ENCODE results near the gene TARP.

TARP gene

DNA sequence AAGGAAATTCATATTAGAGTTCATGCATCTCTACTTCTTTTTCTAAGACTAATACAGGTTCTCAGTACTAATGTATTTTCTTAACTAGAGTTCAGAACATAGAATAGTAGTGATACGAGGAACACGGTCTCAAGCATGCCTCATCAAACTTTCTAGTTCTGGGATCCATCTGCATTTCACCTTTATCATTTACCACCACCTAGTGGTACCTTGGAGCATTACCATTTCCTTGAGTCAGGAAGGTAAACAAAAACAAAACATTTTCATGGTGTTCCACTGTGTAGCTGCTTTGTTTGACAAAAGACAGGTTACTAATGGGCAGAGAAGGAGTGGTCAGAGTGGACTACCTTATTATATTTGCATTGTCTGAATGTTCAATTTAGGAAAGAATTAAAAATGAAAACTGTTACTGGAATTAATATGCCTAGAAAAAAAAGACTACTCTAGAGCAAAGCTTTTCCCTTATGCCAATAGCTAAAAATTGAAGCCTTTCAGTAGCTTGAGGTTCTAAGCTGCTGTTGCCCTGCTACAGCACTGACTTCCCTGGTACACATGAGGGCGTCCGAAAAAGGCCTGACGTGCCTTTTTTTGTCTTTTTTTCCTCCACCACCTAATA lies 50.8 kb downstream of the TARP start:
- H3K9me3 Mint-ChIP-seq, result no peaks in the 10 kb centered on the region
- TF ChIP-seq, protein P1, sequence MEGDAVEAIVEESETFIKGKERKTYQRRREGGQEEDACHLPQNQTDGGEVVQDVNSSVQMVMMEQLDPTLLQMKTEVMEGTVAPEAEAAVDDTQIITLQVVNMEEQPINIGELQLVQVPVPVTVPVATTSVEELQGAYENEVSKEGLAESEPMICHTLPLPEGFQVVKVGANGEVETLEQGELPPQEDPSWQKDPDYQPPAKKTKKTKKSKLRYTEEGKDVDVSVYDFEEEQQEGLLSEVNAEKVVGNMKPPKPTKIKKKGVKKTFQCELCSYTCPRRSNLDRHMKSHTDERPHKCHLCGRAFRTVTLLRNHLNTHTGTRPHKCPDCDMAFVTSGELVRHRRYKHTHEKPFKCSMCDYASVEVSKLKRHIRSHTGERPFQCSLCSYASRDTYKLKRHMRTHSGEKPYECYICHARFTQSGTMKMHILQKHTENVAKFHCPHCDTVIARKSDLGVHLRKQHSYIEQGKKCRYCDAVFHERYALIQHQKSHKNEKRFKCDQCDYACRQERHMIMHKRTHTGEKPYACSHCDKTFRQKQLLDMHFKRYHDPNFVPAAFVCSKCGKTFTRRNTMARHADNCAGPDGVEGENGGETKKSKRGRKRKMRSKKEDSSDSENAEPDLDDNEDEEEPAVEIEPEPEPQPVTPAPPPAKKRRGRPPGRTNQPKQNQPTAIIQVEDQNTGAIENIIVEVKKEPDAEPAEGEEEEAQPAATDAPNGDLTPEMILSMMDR (IDR thresholded peaks at IDR 0.05), result peak; percentile 90

DNA sequence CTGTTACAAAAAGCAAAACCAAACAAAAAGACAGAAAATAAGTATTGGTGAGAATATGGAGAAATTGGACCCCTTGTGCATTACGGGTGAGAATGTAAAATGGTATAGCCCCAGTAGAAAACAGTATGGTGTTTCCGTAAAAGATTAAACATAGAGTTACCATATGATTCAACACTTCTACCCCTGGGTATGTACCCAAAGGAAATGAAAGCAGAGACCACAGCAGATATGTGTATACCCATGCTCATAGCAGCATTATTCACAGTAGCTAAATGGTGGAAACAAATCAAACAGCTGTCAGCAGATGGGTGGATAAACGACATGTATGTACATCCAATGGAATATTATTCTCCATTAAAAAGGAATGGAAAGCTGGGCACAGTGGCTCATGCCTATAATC lies 53.0 kb downstream of the TARP start:
- intact Hi-C loops (cut with micrococcal nuclease), result no loop called here
- DNase-seq (no peak), ATAC-seq (peak; percentile 80)
- Mint-ChIP-seq H3K9me3 (no peaks in the 10 kb centered on the region), H3K36me3 (ENCODE audit: low read depth) (peaks cover 30% of the 10 kb centered on the region), H3K27me3 (no peaks in the 10 kb centered on the region), H3K27ac (peak overlapping the region; percentile 82), H3K4me3 (peak overlapping the region; percentile 26), H3K4me1 (ENCODE audit: low read depth) (peaks cover 51% of the 10 kb centered on the region)
- ChIA-PET CTCF (interaction anchor here (1.0 to 9.9 kb wide), 11 partner anchors 9 to 155 kb away, joined by 3 to 247 read pairs (median 10); no protein-coding TSS in a partner anchor), POLR2A (interaction anchor here (1.2 to 1.6 kb wide), 4 partner anchors 8 to 119 kb away, joined by 3 to 6 read pairs (median 4); no protein-coding TSS in a partner anchor)
- TF ChIP-seq, protein P1 (IDR thresholded peaks at IDR 0.05), result no peak

More for the DNA sequence above, 50.8 kb downstream of the TARP start:
- peak overlapping the region; percentile 37 for H3K27ac Mint-ChIP-seq
- H3K27me3 Mint-ChIP-seq, result no peaks in the 10 kb centered on the region
- CTCF ChIA-PET, result interaction anchor here (0.8 to 9.9 kb wide), 27 partner anchors 9 to 305 kb away, joined by 3 to 247 read pairs (median 4); no protein-coding TSS in a partner anchor
- H3K36me3 Mint-ChIP-seq (ENCODE audit: low read depth), result peaks cover 25% of the 10 kb centered on the region
- peaks cover 36% of the 10 kb centered on the region for H3K4me1 Mint-ChIP-seq (ENCODE audit: low read depth)
- intact Hi-C loops (cut with micrococcal nuclease), result loop anchor here (1.0 kb wide), 1 partner anchor 115 kb away; no protein-coding TSS in a partner anchor
- DNase-seq (no peak), ATAC-seq (peak; percentile 61)
- POLR2A ChIA-PET, result interaction anchor here (1.1 kb wide), 1 partner anchor 113 kb away, joined by 3 read pairs; no protein-coding TSS in a partner anchor
- no peak overlapping the region for H3K4me3 Mint-ChIP-seq

DNA sequence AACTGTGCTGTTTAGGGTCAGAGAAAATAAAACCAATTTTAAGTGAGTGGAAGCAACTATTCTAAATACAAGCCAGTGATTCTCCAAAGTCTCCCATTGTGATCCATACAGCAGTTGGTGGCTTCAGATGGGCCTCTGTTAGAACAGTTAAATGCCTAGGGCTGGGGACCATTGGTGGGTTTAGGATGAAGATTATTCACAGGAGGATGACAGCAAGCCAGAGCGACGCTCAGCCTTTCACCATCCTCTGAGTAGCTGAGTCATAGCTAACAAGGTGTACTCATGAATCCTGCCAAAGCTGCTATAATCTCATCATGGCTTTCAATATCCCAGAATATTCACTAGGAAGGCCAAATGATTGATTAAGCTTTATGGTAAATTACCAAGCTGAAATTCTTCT lies 55.8 kb downstream of the TARP start:
- no peaks in the 10 kb centered on the region for H3K9me3 Mint-ChIP-seq
- intact Hi-C loops (cut with micrococcal nuclease), result loop anchor here (5.0 kb wide), 2 partner anchors 120 to 150 kb away; no protein-coding TSS in a partner anchor
- CTCF ChIA-PET, result interaction anchor here (0.8 to 9.9 kb wide), 18 partner anchors 10 to 316 kb away, joined by 3 to 247 read pairs (median 40); partner anchors contain the start of gene STARD3NL
- POLR2A ChIA-PET, result no interaction called here
- peak overlapping the region; percentile 86 for H3K27ac Mint-ChIP-seq
- no peaks in the 10 kb centered on the region for H3K27me3 Mint-ChIP-seq
- TF ChIP-seq, protein P1 (IDR thresholded peaks at IDR 0.05), result no peak
- peak overlapping the region; percentile 11 for H3K4me3 Mint-ChIP-seq
- ATAC-seq (peak; percentile 29), DNase-seq (no peak)
- H3K36me3 Mint-ChIP-seq (ENCODE audit: low read depth), result peaks cover 24% of the 10 kb centered on the region
- H3K4me1 Mint-ChIP-seq (ENCODE audit: low read depth), result peaks cover 49% of the 10 kb centered on the region

DNA sequence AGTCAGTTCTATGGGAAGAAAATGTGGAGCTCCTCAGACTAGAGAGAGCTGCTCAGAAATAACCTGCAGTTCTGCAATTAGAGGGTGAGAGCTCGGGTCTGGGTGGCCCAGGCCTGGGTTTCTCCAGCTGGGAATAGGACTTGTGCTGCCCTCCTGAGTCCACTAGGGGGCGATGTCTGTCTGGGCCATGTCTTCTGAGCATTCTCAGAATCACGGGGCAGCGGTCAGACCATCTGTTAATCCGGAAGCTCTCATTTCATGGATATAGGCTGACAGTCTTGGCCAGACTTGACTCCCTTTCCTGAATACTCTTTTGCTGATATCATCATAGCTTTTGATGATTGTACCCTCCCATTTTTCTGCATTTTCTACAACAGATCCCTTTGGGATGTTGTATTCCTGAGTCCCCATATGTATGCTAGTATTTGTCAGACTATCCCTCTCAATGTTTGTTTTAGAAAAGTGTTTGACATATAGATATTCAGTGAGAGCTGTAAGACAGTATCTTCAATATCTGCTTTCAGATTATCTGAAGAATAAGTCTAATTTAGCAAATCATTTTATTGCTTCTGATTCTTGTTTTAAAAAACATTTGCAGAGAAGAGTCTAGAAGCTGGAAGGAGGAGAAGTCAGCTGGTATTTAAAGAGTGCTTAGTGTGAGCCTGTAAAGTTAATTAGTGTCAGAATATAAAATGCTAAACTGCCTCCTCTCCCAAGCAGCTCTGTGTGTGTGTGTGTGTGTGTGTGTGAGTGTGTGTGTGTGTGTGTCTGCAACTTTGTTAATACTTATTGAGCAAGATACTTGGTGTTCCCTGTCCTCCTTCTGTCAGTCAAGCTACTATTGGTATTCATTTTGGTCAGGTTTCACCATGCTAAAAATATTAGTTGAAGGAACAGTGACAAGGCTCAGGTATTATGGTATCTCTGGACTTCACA lies 57.4 kb downstream of the TARP start:
- peak overlapping the region; percentile 47 for H3K27ac Mint-ChIP-seq
- DNase-seq (peak; percentile 90), ATAC-seq (peak; percentile 75)
- intact Hi-C loops (cut with micrococcal nuclease), result loop anchor here (5.0 kb wide), 2 partner anchors 121 to 151 kb away; no protein-coding TSS in a partner anchor
- H3K27me3 Mint-ChIP-seq, result no peaks in the 10 kb centered on the region
- H3K36me3 Mint-ChIP-seq (ENCODE audit: low read depth), result peaks cover 20% of the 10 kb centered on the region
- no peaks in the 10 kb centered on the region for H3K9me3 Mint-ChIP-seq
- TF ChIP-seq, protein P1 (IDR thresholded peaks at IDR 0.05), result peak; percentile 97
- peaks cover 40% of the 10 kb centered on the region for H3K4me1 Mint-ChIP-seq (ENCODE audit: low read depth)
- ChIA-PET CTCF (interaction anchor here (0.6 to 9.9 kb wide), 75 partner anchors 8 to 330 kb away, joined by 3 to 247 read pairs (median 4); partner anchors contain the start of genes EPDR1, SFRP4 and STARD3NL), POLR2A (interaction anchor here (0.9 to 1.0 kb wide), 2 partner anchors 9 to 127 kb away, joined by 3 read pairs; no protein-coding TSS in a partner anchor)
- no peak overlapping the region for H3K4me3 Mint-ChIP-seq
